BJ (cell line): ENCODE results near the gene MEA1. TPM values are rescaled to one million over a fixed set of nuclear protein-coding genes. Genes with fewer than 3 reads are reported as not detected.

Source experiments
- CTCF ChIA-PET: fragments of 350-600 bp; formaldehyde crosslinking; extraction: SDS; loops from one replicate; lab custom pipeline; 2021; ENCODE audit warnings: antibody characterized with exemption, inconsistent platforms; lab: Yijun Ruan, JAX
- POLR2A ChIA-PET: fragments of 300-600 bp; sonication (Branson Sonifier 250); formaldehyde crosslinking; extraction: SDS; loops from one replicate; lab custom pipeline; 2021; ENCODE audit warnings: antibody characterized with exemption; lab: Charles Lee
- DNase-seq: peaks from one replicate; pipeline ENCODE4 v3.0.0-alpha.2; 2011; ENCODE audit warnings: low read depth
- H3K27me3 ChIP-seq: 2 replicates; pipeline ENCODE4 v1.6.0; 2011; ENCODE audit warnings: low read length; ENCODE audit not compliant: control insufficient read depth, insufficient read depth
- H3K36me3 ChIP-seq: 2 replicates; pipeline ENCODE4 v1.5.1; 2011; ENCODE audit warnings: low read length; ENCODE audit not compliant: control insufficient read depth, insufficient read depth
- H3K4me3 ChIP-seq: 2 replicates; pipeline ENCODE4 v1.5.1; 2011; ENCODE audit warnings: low read depth, mild to moderate bottlenecking, control low read depth, low read length
- polyA plus RNA-seq: library from polyadenylated mRNA; depleted of rRNA; stranded (reverse); fragments of >200 nt; gene quantifications from 2 replicates; pipeline ENCODE4 v1.2.3, GENCODE V29; 2011
- TF ChIP-seq, protein P1 (sequence below): IDR thresholded peaks from 2 replicates; pipeline ENCODE4 v1.5.1; 2011; ENCODE audit warnings: low read depth, mild to moderate bottlenecking, control low read depth, inconsistent platforms, low read length, moderate library complexity; ENCODE audit not compliant: insufficient read depth

Gene MEA1
- polyA plus RNA-seq, 1 experiment: 107 TPM

DNA sequence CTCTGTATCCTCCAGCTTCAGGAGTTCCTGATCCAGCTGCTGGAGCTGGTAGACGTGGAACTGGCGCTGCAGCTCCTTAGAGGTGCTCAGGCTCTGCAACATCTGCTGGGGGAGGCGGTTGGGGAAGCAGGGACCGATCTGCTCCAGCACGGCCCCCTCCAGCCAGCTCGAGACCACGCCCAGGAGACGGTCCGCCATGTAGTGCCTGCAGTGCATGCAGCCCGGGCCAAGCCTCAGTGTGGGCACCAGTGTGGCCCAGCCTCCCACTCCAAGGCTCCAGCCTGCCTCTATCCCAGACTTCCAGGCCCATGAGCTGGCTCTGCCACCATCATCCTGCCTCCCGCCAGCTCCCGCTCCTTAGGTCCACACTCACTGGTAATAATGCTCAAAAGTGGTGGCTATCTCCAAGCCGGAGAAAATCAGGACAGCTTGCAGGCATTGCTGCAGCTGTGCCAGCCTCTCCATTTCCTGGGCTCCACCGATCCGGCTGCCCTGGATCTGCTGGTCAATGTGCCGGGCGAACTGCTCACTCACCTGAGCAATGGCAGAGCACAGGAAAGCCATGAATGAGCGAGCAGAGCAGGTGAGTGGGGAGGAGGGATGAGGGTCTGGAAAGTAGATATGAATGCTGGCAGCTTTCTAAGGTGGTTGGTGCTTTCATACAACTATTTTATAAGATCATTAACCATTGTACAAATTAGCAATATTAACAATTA, 27.0 kb upstream of the MEA1 start:
- TF ChIP-seq, protein P1, sequence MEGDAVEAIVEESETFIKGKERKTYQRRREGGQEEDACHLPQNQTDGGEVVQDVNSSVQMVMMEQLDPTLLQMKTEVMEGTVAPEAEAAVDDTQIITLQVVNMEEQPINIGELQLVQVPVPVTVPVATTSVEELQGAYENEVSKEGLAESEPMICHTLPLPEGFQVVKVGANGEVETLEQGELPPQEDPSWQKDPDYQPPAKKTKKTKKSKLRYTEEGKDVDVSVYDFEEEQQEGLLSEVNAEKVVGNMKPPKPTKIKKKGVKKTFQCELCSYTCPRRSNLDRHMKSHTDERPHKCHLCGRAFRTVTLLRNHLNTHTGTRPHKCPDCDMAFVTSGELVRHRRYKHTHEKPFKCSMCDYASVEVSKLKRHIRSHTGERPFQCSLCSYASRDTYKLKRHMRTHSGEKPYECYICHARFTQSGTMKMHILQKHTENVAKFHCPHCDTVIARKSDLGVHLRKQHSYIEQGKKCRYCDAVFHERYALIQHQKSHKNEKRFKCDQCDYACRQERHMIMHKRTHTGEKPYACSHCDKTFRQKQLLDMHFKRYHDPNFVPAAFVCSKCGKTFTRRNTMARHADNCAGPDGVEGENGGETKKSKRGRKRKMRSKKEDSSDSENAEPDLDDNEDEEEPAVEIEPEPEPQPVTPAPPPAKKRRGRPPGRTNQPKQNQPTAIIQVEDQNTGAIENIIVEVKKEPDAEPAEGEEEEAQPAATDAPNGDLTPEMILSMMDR: no peak
- ChIA-PET POLR2A (no interaction called here), CTCF (interaction anchor here (0.8 kb wide), 1 partner anchor 650 kb away, joined by 3 read pairs; no protein-coding TSS in a partner anchor)
- no peaks in the 10 kb centered on the region for H3K27me3 ChIP-seq
- DNase-seq: no peak
- no peak overlapping the region for H3K4me3 ChIP-seq
- H3K36me3 ChIP-seq: peaks cover 44% of the 10 kb centered on the region

DNA sequence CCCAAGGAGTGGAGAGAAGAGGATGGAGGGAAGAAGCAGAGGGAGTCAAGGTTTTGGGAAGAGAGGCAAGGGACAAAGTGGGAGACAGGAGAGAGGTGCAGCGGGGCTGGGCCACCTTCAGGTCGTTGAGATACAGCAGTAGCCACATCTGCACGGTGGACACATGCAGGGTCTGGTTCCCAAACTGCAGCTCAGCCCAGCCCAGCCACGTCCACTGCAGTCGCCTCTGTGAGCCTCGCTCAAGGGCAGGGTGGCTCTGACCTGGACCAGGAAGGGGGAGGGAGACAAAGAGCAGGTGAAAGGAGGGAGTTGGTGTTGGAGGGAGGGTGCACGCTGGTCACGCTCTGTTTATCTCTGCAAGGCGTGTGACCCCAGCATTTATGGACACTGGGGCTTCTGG, 25.0 kb upstream of the MEA1 start:
- Histone ChIP-seq H3K4me3 (no peak overlapping the region), H3K36me3 (peaks cover 42% of the 10 kb centered on the region), H3K27me3 (no peaks in the 10 kb centered on the region)
- no peak for DNase-seq
- POLR2A ChIA-PET: interaction anchor here (0.6 kb wide), 1 partner anchor 11 kb away, joined by 6 read pairs; no protein-coding TSS in a partner anchor
- CTCF ChIA-PET: interaction anchor here (0.9 kb wide), 1 partner anchor 17 kb away, joined by 3 read pairs; the partner anchor contains the start of gene RRP36
- TF ChIP-seq, protein P1: no peak

DNA sequence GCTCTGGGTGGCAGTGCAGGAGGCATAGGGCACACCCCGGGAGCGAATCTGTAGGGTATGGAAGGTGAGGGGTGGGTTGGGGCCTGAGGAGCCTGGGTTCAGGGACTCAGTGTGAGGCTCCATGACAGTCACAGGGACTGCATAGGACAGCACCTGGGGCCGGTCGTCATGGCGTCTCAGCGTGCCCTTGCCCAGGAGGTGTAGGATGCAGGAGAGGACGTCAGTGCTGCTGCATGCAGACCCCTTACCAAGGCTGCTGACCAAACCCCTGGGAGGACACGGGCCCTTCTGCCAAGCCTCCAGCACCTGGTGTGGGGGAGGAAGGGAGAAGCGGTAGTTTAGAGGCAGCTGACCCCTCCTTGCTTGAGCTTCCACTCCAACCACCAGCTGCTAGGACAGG, 24.0 kb upstream of the MEA1 start:
- TF ChIP-seq, protein P1: no peak
- CTCF ChIA-PET: interaction anchor here (0.6 to 0.9 kb wide), 2 partner anchors 16 to 1170 kb away, joined by 3 read pairs; partner anchors contain the start of gene RRP36
- DNase-seq: no peak
- Histone ChIP-seq H3K36me3 (peaks cover 36% of the 10 kb centered on the region), H3K4me3 (no peak overlapping the region), H3K27me3 (no peaks in the 10 kb centered on the region)
- POLR2A ChIA-PET: interaction anchor here (0.6 kb wide), 1 partner anchor 17 kb away, joined by 3 read pairs; no protein-coding TSS in a partner anchor

DNA sequence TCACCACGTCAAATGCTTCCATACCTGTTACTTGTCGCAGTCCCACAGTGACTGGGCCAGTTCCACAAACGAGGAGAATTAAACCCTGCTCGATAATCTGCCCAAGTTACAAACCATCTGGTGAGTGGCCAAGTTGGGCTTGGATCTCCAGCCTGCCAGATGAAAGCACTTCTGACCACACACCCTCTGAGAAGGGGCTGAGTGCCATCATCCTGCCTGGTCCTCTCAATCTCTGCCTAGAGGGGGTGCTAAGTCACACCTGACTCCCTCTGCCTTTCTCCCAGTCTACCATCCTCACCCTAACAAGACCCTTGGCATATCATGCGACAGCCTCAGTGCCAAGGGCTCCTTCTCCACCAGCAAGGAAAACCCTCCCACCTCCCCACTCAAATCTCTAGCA, 23.5 kb upstream of the MEA1 start:
- TF ChIP-seq, protein P1: no peak
- ChIA-PET POLR2A (interaction anchor here (0.6 kb wide), 1 partner anchor 17 kb away, joined by 3 read pairs; no protein-coding TSS in a partner anchor), CTCF (no interaction called here)
- no peak for DNase-seq
- H3K27me3 ChIP-seq: no peaks in the 10 kb centered on the region
- peaks cover 35% of the 10 kb centered on the region for H3K36me3 ChIP-seq
- no peak overlapping the region for H3K4me3 ChIP-seq

DNA sequence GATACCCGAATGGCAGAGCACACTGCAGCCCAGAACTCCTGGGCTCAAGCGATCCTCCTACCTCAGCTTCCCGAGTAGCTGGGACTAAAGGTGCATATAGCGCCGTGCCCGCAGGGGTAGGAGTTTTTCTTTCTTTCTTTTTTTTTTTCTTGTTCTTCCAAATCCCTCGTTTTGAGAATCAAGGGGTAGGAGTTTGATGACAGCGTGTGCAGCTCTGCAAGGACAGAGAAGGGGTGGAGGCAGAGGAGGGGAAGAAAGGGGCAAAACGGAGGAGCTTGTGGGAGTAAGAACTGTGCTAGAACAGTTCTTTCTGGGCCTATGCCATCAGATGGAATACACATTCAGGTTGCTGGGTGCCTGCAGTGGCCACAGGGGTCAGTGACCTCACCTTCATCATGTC, 23.0 kb upstream of the MEA1 start:
- ChIA-PET CTCF (interaction anchor here (0.9 to 1.5 kb wide), 2 partner anchors 8 to 23 kb away, joined by 4 read pairs; partner anchors contain the start of genes KLC4 and MRPL2), POLR2A (no interaction called here)
- Histone ChIP-seq H3K36me3 (peaks cover 33% of the 10 kb centered on the region), H3K4me3 (no peak overlapping the region), H3K27me3 (no peaks in the 10 kb centered on the region)
- no peak for DNase-seq
- TF ChIP-seq, protein P1: no peak
